Measurements from ENCODE around the gene RCOR1.

Gene RCOR1

DNA sequence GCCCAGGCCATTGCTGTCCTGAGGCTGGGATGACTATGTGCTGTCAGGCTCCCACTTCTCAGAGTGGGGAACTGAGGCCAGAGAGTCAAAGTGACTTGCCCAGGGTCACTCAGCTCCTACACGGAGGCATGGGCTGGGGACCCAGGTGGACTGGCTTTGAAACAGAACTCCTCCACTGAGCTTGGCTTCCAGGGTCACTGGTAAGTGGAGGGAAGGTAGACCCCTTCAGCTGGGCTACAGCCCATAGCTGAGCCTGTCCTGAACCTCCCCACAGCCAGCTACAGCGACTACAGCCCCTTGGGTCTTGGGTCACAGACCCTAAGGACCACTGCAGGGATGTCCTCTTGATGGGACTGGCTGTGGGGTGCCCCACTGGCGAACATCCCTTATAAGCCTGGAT, 144.5 kb downstream of the RCOR1 start:
- CTCF ChIA-PET = no interaction called here
- no peak for TF ChIP-seq L3MBTL2 (conservative IDR thresholded peaks at IDR 0.05)
- no peak for DNase-seq (ENCODE audit: extremely low spot score)
- POLR2A ChIA-PET = no interaction called here

DNA sequence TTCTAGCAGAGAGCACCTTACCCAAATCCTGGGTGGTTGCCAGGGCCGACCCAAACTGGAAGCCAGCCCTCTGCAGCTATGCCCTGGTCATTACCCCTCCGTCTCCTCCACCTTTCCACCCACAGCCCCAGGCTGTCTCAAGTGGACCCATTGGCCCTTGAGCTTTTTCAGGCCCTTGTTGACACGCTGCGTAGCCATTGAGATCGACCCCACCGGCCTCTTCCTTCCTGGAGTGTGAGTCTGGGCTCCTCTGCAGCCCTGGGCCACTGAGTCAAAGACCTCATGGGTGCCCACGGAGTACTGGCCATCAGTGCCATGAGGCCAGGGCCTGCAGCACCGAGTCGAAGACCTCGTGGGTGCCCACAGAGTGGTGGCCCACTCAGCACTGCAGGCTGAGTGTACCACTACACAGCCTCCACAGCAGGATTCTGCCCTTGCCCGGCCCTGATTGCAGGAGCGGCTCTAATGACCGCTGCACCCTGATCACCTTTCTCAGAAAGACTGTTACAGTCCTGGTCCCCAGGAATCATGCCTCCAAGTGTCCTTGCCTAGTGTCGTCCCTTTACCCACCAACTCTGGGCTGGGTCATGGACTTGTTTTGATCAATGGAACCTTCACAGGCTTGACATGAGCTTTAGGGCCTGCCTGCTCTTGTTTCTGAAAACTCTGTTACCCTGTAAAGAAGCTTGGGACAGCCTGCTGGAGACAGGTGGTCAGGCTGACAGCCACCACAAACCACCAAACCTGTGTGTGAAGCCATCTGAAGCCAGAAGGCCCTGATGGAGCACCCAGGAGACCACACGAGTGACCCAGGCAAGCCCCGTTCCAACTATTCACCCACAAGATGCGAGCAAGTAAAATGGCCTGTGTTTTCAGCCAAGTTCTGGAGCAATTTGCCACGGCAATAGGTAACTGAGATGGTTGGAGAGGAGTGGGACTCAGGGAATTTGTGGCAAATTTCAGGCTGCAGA, 145.2 kb downstream of the RCOR1 start:
- no peak for TF ChIP-seq ELF4 (IDR thresholded peaks at IDR 0.05)
- no peak for TF ChIP-seq ZNF384 (IDR thresholded peaks at IDR 0.05)
- TF ChIP-seq HDGF (IDR thresholded peaks at IDR 0.05; ENCODE audit: borderline replicate concordance) = no peak
- no peak for TF ChIP-seq LEF1 (IDR thresholded peaks at IDR 0.05; ENCODE audit: borderline replicate concordance)
- TF ChIP-seq TARDBP (IDR thresholded peaks at IDR 0.05) = no peak
- TF ChIP-seq FOXK2 (IDR thresholded peaks at IDR 0.05) = no peak
- TF ChIP-seq ARNT (IDR thresholded peaks at IDR 0.05) = no peak
- ChIA-PET CTCF (no interaction called here), POLR2A (no interaction called here)
- no peak for DNase-seq (ENCODE audit: extremely low spot score)

DNA sequence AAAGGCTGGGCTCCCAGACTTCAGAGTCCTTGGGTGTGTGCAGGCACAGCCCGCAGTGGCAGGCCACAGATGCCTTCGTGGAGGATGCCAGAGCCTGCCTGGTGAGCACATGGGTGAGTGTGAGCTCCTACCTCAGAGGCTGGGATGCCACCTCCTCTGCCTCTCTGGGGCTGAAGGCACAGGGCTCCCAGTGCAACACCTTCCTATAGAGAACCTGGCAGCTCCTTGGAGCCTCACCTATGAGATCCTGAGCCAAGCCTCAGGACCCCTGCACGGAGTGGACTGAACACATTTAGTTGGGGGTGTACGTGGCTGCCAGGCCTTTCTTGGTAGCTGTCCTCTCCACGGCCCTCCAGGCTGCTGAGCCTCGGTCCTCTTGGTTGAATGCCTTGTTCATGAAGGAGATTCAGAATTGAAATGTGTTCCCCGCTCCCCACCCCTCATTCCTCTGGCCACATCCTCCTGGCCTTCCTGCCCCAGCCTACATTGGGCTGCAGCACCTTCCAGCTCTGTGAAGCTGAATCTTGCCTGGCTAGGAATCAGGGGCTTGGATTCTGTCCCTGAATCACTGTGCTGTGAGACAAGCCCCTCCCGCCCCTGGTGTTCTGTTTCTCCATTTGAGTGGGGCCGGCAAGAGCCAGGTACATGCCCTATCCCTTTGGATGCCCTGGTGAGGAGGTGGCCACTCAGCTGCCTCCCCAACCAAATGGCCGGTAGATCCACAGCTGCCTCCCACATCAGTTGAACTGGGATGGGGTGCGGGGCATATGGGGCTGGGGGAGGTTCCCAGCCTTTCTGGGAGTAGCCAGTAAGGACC, 146.1 kb downstream of the RCOR1 start:
- CTCF ChIA-PET = no interaction called here
- POLR2A ChIA-PET = no interaction called here
- DNase-seq (ENCODE audit: extremely low spot score) = no peak
- TF ChIP-seq BHLHE40 (IDR thresholded peaks at IDR 0.05; ENCODE audit: borderline replicate concordance) (no peak), SP1 (IDR thresholded peaks at IDR 0.05) (no peak), L3MBTL2 (conservative IDR thresholded peaks at IDR 0.05) (no peak), TARDBP (IDR thresholded peaks at IDR 0.05) (no peak)

DNA sequence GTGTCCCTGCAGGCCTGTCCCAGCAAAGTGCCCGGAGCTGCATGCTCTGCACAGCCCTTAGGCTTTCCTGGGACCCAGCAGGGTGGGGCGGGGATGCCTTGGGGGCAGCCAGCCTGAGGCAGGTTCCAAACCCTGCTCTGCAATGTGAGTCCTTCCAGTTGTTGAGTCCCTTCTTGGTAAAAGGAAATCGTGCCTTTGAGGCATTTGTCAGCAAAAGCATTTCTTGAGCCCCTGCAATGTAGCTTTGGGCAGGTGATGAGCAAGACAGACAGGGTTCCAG, 146.7 kb downstream of the RCOR1 start:
- no peak for DNase-seq (ENCODE audit: extremely low spot score)
- ChIA-PET CTCF (no interaction called here), POLR2A (no interaction called here)
- no peak for TF ChIP-seq NFRKB (IDR thresholded peaks at IDR 0.05)
- TF ChIP-seq ELF4 (IDR thresholded peaks at IDR 0.05) = no peak
- TF ChIP-seq SP1 (IDR thresholded peaks at IDR 0.05) = no peak
- no peak for TF ChIP-seq FOXK2 (IDR thresholded peaks at IDR 0.05)
- TF ChIP-seq L3MBTL2 (conservative IDR thresholded peaks at IDR 0.05) = no peak
- TF ChIP-seq, protein P1, sequence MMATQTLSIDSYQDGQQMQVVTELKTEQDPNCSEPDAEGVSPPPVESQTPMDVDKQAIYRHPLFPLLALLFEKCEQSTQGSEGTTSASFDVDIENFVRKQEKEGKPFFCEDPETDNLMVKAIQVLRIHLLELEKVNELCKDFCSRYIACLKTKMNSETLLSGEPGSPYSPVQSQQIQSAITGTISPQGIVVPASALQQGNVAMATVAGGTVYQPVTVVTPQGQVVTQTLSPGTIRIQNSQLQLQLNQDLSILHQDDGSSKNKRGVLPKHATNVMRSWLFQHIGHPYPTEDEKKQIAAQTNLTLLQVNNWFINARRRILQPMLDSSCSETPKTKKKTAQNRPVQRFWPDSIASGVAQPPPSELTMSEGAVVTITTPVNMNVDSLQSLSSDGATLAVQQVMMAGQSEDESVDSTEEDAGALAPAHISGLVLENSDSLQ (IDR thresholded peaks at IDR 0.05) = no peak
- no peak for TF ChIP-seq CTBP1 (IDR thresholded peaks at IDR 0.05; ENCODE audit: borderline replicate concordance)
- no peak for TF ChIP-seq HDGF (IDR thresholded peaks at IDR 0.05; ENCODE audit: borderline replicate concordance)
- no peak for TF ChIP-seq FOXM1 (IDR thresholded peaks at IDR 0.05; ENCODE audit: borderline replicate concordance)
- no peak for TF ChIP-seq FOXA1 (IDR thresholded peaks at IDR 0.05)
- no peak for TF ChIP-seq ARNT (IDR thresholded peaks at IDR 0.05)

DNA sequence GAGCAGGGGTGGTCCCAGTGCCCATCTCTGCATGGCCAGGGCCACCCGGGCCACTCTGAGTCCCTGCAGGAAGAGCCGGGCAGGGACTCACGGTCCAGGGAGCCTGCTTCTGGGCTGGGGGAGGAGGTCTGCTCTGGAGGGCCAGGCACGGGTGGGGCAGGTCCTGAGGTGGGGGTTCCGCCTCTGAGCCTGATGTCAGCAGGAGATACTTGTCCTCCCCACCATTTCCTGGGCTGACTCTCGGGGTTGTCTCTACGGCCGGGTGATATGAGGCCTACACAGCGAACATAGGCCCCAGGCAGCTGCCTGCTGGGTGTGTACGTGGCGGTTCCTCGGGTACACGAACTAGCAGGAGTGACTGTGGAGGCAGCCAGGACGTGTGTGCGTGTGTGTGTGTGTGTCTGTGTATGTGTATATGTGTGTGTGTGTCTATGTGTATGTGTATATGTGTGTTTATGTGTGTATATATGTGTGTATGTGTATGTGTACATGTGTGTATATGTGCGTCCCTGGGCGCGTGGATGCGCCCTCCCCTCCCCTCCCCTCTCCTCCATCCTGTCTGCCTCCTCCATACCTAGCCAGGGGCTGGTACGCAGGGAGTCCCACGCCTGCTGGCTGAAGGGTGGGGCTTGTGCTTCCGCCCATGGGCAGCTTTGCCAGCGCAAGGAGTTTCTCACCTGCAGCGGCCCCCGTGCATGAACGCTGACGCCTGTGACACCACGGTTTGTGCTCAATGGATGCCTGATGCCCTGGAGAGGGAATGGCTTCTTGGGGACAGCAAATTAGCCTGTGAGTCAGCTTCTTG, 154.4 kb downstream of the RCOR1 start:
- no peak for DNase-seq (ENCODE audit: extremely low spot score)
- ChIA-PET CTCF (no interaction called here), POLR2A (no interaction called here)
- TF ChIP-seq HDGF (IDR thresholded peaks at IDR 0.05; ENCODE audit: borderline replicate concordance) (no peak), L3MBTL2 (conservative IDR thresholded peaks at IDR 0.05) (no peak), NFRKB (IDR thresholded peaks at IDR 0.05) (no peak), ARNT (IDR thresholded peaks at IDR 0.05) (no peak), TARDBP (IDR thresholded peaks at IDR 0.05) (no peak), BHLHE40 (IDR thresholded peaks at IDR 0.05; ENCODE audit: borderline replicate concordance) (no peak), SP1 (IDR thresholded peaks at IDR 0.05) (no peak), ZNF384 (IDR thresholded peaks at IDR 0.05) (no peak), FOXA1 (IDR thresholded peaks at IDR 0.05) (no peak), CTBP1 (IDR thresholded peaks at IDR 0.05; ENCODE audit: borderline replicate concordance) (no peak), SUZ12 (IDR thresholded peaks at IDR 0.05) (no peak), FOXM1 (IDR thresholded peaks at IDR 0.05; ENCODE audit: borderline replicate concordance) (no peak)

DNA sequence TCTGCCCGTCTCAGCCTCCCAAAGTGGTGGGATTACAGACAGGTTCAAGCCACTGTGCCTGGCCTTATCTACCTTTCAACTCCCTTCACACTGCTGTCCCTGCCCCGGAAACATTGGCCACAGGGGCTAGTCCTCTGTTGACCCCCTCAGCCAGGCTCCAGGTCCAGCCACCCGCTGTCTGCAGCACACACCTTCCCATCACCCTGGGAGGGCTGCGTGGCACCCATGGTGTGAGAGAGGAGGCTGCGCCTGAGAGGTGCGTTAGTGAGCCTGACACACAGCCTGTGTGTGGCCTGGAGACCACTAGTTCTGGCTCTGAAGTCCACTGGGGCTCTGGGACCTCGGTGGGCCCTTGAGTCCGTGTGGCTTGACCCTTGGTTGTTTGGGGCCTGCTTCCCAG, 156.4 kb downstream of the RCOR1 start:
- ChIA-PET POLR2A (no interaction called here), CTCF (no interaction called here)
- TF ChIP-seq TARDBP (IDR thresholded peaks at IDR 0.05) (no peak), BHLHE40 (IDR thresholded peaks at IDR 0.05; ENCODE audit: borderline replicate concordance) (no peak), ZNF384 (IDR thresholded peaks at IDR 0.05) (no peak), NFRKB (IDR thresholded peaks at IDR 0.05) (no peak), FOXM1 (IDR thresholded peaks at IDR 0.05; ENCODE audit: borderline replicate concordance) (no peak), CTBP1 (IDR thresholded peaks at IDR 0.05; ENCODE audit: borderline replicate concordance) (no peak), ELF4 (IDR thresholded peaks at IDR 0.05) (no peak)
- no peak for DNase-seq (ENCODE audit: extremely low spot score)
